ENCODE measurements around the gene SPRTN. TPM values are rescaled to one million over a fixed set of nuclear protein-coding genes. Genes with fewer than 3 reads are reported as not detected.

SPRTN gene
- total and polyA plus RNA-seq, 7 donors, result 4.3 to 14.8 (median 9.1) TPM

DNA sequence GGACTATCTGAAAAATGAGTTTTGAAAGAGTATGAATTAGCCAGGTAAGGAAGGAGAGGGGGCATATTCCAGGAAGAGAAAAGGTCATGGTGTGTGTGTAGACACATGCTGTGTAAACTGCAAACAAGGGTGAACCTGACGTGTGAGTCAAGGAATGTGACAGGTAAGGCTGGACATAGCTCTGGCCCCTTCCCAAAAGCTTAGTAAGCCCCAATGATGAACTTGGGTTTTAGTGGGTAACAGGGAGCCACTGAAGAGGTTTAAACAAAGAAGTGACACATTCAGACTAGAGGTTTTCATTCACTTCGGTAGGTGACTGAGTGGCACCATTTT, 47.3 kb downstream of the SPRTN start:
- Histone ChIP-seq H3K4me1 (peaks cover 64% of the 10 kb centered on the region), H3K9me3 (no peaks in the 10 kb centered on the region), H3K27me3 (ENCODE audit: insufficient read depth in 3 of 3, low read length in 2 of 3) (no peaks in the 10 kb centered on the region), H3K36me3 (ENCODE audit: insufficient read depth in 1 of 2, low read depth in 1 of 2) (no peaks in the 10 kb centered on the region), H3K4me3 (peak overlapping the region; percentile 42), H3K27ac (peak overlapping the region; percentile 74)
- 58 to 75% (median 58%) methylated on average over 2 of the region's 2 CpGs for whole genome bisulfite sequencing, 3 donors
- TF ChIP-seq, protein P1, sequence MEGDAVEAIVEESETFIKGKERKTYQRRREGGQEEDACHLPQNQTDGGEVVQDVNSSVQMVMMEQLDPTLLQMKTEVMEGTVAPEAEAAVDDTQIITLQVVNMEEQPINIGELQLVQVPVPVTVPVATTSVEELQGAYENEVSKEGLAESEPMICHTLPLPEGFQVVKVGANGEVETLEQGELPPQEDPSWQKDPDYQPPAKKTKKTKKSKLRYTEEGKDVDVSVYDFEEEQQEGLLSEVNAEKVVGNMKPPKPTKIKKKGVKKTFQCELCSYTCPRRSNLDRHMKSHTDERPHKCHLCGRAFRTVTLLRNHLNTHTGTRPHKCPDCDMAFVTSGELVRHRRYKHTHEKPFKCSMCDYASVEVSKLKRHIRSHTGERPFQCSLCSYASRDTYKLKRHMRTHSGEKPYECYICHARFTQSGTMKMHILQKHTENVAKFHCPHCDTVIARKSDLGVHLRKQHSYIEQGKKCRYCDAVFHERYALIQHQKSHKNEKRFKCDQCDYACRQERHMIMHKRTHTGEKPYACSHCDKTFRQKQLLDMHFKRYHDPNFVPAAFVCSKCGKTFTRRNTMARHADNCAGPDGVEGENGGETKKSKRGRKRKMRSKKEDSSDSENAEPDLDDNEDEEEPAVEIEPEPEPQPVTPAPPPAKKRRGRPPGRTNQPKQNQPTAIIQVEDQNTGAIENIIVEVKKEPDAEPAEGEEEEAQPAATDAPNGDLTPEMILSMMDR (IDR thresholded peaks at IDR 0.05), result no peak
- ATAC-seq, result peak in 2 of 4 donors; percentile 18 to 22
- DNase-seq, result no peak
- intact Hi-C loops (cut with DNase I), result no loop called here

DNA sequence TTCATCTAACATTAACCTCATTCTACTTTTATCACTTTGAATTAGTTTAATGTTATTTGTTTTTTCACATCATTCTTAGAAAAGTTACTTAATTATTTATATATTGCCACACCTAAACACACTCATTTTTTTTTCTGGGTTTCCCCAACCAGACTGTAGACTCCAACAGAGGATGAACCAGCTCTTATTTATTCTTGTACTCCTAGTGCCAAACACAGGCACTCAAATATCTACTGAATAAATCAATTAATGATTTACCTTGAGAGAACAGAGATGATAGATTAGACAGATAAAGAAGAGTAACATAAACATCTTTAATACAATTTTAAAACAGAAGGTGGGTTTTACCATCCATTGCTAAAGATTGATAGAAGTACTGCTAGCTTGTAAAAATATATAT, 48.4 kb downstream of the SPRTN start:
- Histone ChIP-seq H3K27me3 (ENCODE audit: insufficient read depth in 3 of 3, low read length in 2 of 3) (no peaks in the 10 kb centered on the region), H3K36me3 (ENCODE audit: insufficient read depth in 1 of 2, low read depth in 1 of 2) (no peaks in the 10 kb centered on the region), H3K9me3 (no peaks in the 10 kb centered on the region), H3K4me3 (no peak overlapping the region), H3K4me1 (peaks cover 60% of the 10 kb centered on the region), H3K27ac (peak overlapping the region; percentile 74)
- no peak for DNase-seq
- TF ChIP-seq, protein P1 (IDR thresholded peaks at IDR 0.05), result no peak
- intact Hi-C loops (cut with DNase I), result no loop called here
- no peak for ATAC-seq

DNA sequence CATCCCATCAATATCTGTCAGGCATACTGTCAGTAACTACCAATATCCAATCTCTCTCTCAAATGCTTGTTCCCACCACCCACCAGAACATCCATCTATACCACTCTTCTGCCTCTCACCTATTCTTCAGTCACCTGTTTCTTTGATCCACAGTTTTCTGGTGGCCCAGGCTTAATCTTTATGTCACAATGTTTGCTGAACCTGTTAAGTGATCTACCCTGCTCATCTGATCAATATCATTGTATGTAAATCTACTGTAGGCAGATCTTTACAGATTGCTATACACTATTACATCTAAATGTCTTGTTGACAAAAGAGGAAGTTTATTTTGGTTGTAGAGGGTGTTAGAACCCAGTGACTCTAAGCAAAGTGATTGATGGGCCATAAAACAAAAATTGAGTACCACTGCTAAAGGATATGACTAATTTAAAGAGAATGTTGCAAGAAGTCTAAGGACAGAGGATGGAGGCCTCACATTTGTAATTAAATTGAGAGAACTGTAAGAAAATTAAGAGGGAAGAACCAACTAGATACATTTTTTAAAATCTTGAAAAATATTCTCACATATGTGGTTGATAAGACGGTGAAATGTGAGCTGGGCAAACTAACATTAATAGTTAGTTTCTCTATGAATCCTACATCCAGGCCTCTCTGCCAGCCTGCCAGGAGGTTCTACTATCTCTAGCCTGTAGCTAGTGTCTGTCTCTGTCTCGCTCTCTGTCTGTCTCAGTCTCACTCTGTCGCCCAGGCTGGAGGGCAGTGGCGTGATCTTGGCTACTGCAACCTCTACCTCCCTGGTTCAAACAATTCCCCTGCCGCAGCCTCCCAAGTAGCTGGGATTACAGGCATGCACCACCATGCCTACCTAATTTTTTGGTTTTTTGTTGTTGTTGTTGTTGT, 49.9 kb downstream of the SPRTN start:
- ATAC-seq (no peak), DNase-seq (no peak)
- intact Hi-C loops (cut with DNase I), result no loop called here
- Histone ChIP-seq H3K27ac (peak overlapping the region; percentile 11), H3K4me1 (peaks cover 46% of the 10 kb centered on the region), H3K4me3 (no peak overlapping the region), H3K9me3 (no peaks in the 10 kb centered on the region), H3K27me3 (ENCODE audit: insufficient read depth in 3 of 3, low read length in 2 of 3) (no peaks in the 10 kb centered on the region), H3K36me3 (ENCODE audit: insufficient read depth in 1 of 2, low read depth in 1 of 2) (no peaks in the 10 kb centered on the region)
- WGBS, 3 donors, result 75 to 89% (median 86%) methylated on average over 5 of the region's 5 CpGs
- TF ChIP-seq, protein P1 (IDR thresholded peaks at IDR 0.05), result no peak

DNA sequence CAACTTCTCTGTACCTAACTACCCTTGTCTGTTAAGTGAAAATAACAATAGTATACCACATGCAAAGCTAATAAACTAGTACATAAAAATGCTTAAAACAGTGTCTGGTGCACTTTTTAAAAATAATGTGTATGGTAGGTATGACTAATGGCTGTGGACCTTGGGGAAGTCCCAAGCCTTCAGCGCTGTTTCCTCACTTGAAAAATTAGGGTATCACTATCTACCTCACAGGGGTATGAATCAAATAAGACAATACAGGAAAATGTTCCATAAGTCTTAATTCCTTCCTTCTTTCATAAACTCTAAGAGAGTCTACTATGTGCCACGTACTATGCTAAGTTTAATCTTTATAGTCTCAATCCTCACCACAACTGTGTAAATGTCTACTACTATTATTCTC, 52.0 kb downstream of the SPRTN start:
- Histone ChIP-seq H3K9me3 (no peaks in the 10 kb centered on the region), H3K4me3 (peak overlapping the region; percentile 6), H3K27ac (peak overlapping the region; percentile 51), H3K27me3 (ENCODE audit: insufficient read depth in 3 of 3, low read length in 2 of 3) (no peaks in the 10 kb centered on the region), H3K4me1 (peaks cover 44% of the 10 kb centered on the region), H3K36me3 (ENCODE audit: insufficient read depth in 1 of 2, low read depth in 1 of 2) (no peaks in the 10 kb centered on the region)
- 50 to 68% (median 62%) methylated on average over 2 of the region's 2 CpGs for WGBS, 3 donors
- ATAC-seq (peak in 1 of 4 donors; percentile 30), DNase-seq (no peak)
- intact Hi-C loops (cut with DNase I), result no loop called here
- TF ChIP-seq, protein P1 (IDR thresholded peaks at IDR 0.05), result no peak
